ENCODE measurements around the gene METTL13.

Gene METTL13

GRCh38 chr1:171833091-171833825 is 51.8 kb downstream of the METTL13 start:
- H2AFZ ChIP-seq (ENCODE audit: low read length) = no peak overlapping the region
- H3K9ac ChIP-seq (ENCODE audit: low read length) = no peak overlapping the region
- H3F3A ChIP-seq (ENCODE audit: insufficient read depth, low read length) = no peaks in the 10 kb centered on the region
- no peaks in the 10 kb centered on the region for H3K36me3 ChIP-seq (ENCODE audit: insufficient read depth, low read length)
- H3K9me3 ChIP-seq (ENCODE audit: low read length) = no peaks in the 10 kb centered on the region
- TF ChIP-seq EZH2 (IDR thresholded peaks at IDR 0.05; ENCODE audit: borderline replicate concordance, low read length) = no peak
- TF ChIP-seq CTCF (IDR thresholded peaks at IDR 0.05; ENCODE audit: low read length) = no peak
- no peaks in the 10 kb centered on the region for H3K4me1 ChIP-seq (ENCODE audit: insufficient read depth, low read length, severe bottlenecking)
- H3K4me3 ChIP-seq (ENCODE audit: low read depth, low read length, poor library complexity, severe bottlenecking) = no peak overlapping the region
- H3K27me3 ChIP-seq (ENCODE audit: insufficient read depth, low read length) = 0 out of 2 replicates have a peak, but pooled peaks cover 5% of the 10 kb centered on the region
- no peaks in the 10 kb centered on the region for H3K9me2 ChIP-seq (ENCODE audit: low read depth, low read length)
- H3K27ac ChIP-seq (ENCODE audit: low read depth, low read length, poor library complexity, severe bottlenecking) = no peak overlapping the region
- H3K4me2 ChIP-seq (ENCODE audit: low read length) = no peak overlapping the region
- H4K20me1 ChIP-seq (ENCODE audit: insufficient read depth, low read length) = no peaks in the 10 kb centered on the region
- no peaks in the 10 kb centered on the region for H3K79me2 ChIP-seq (ENCODE audit: insufficient read depth, low read length)

GRCh38 chr1:171834821-171835220 is 53.4 kb downstream of the METTL13 start:
- no peaks in the 10 kb centered on the region for H4K20me1 ChIP-seq (ENCODE audit: insufficient read depth, low read length)
- no peak for TF ChIP-seq EZH2 (IDR thresholded peaks at IDR 0.05; ENCODE audit: borderline replicate concordance, low read length)
- no peak for TF ChIP-seq CTCF (IDR thresholded peaks at IDR 0.05; ENCODE audit: low read length)
- H3K27ac ChIP-seq (ENCODE audit: low read depth, low read length, poor library complexity, severe bottlenecking) = no peak overlapping the region
- H3F3A ChIP-seq (ENCODE audit: insufficient read depth, low read length) = no peaks in the 10 kb centered on the region
- no peaks in the 10 kb centered on the region for H3K36me3 ChIP-seq (ENCODE audit: insufficient read depth, low read length)
- no peaks in the 10 kb centered on the region for H3K9me2 ChIP-seq (ENCODE audit: low read depth, low read length)
- H3K4me3 ChIP-seq (ENCODE audit: low read depth, low read length, poor library complexity, severe bottlenecking) = no peak overlapping the region
- 0 out of 2 replicates have a peak, but pooled peaks cover 5% of the 10 kb centered on the region for H3K27me3 ChIP-seq (ENCODE audit: insufficient read depth, low read length)
- H3K9ac ChIP-seq (ENCODE audit: low read length) = no peak overlapping the region
- H3K79me2 ChIP-seq (ENCODE audit: insufficient read depth, low read length) = no peaks in the 10 kb centered on the region
- H3K4me2 ChIP-seq (ENCODE audit: low read length) = no peak overlapping the region
- no peaks in the 10 kb centered on the region for H3K4me1 ChIP-seq (ENCODE audit: insufficient read depth, low read length, severe bottlenecking)
- no peak overlapping the region for H2AFZ ChIP-seq (ENCODE audit: low read length)
- H3K9me3 ChIP-seq (ENCODE audit: low read length) = no peaks in the 10 kb centered on the region

- no peak overlapping the region for H3K9ac ChIP-seq (ENCODE audit: low read length)
- no peak overlapping the region for H3K27ac ChIP-seq (ENCODE audit: low read depth, low read length, poor library complexity, severe bottlenecking)
- no peaks in the 10 kb centered on the region for H3K9me3 ChIP-seq (ENCODE audit: low read length)
- no peak overlapping the region for H3K4me2 ChIP-seq (ENCODE audit: low read length)
- no peak overlapping the region for H2AFZ ChIP-seq (ENCODE audit: low read length)
- H4K20me1 ChIP-seq (ENCODE audit: insufficient read depth, low read length) = no peaks in the 10 kb centered on the region
- H3K4me1 ChIP-seq (ENCODE audit: insufficient read depth, low read length, severe bottlenecking) = no peaks in the 10 kb centered on the region
- H3K36me3 ChIP-seq (ENCODE audit: insufficient read depth, low read length) = no peaks in the 10 kb centered on the region
- H3K9me2 ChIP-seq (ENCODE audit: low read depth, low read length) = no peaks in the 10 kb centered on the region
- H3K4me3 ChIP-seq (ENCODE audit: low read depth, low read length, poor library complexity, severe bottlenecking) = no peak overlapping the region
- 0 out of 2 replicates have a peak, but pooled peaks cover 5% of the 10 kb centered on the region for H3K27me3 ChIP-seq (ENCODE audit: insufficient read depth, low read length)
- TF ChIP-seq EZH2 (IDR thresholded peaks at IDR 0.05; ENCODE audit: borderline replicate concordance, low read length) (no peak), CTCF (IDR thresholded peaks at IDR 0.05; ENCODE audit: low read length) (no peak)
- no peaks in the 10 kb centered on the region for H3K79me2 ChIP-seq (ENCODE audit: insufficient read depth, low read length)
- H3F3A ChIP-seq (ENCODE audit: insufficient read depth, low read length) = no peaks in the 10 kb centered on the region
Observed at GRCh38 chr1:171835891-171836290, 54.4 kb downstream of the METTL13 start.

Data from OCI-LY1 (cell line).